Upper lobe of left lung (tissue), 6 donors: ENCODE data around the gene ZNF593. TPM values are rescaled to one million over a fixed set of nuclear protein-coding genes. Genes with fewer than 3 reads are reported as not detected.

ENCODE experiments used
- ATAC-seq, 2 donors: fragments of 200-7000 bp; cut with Tn5 transposase; one replicate each; pipeline ENCODE4 v1.9.1; 2022; ENCODE audit warnings: mild to moderate bottlenecking in 2 of 2, moderate library complexity in 2 of 2; ENCODE audit not compliant: low FRiP score in 2 of 2
- DNase-seq, 2 donors: peaks; one replicate each; pipeline ENCODE4 v3.0.0-alpha.2; 2019 to 2020
- H3K27ac ChIP-seq, 4 donors: fragments of 200-600 bp; sonication (generic); one replicate each; pipeline ENCODE4 v1.5.1; 2016 to 2019
- H3K27me3 ChIP-seq, 4 donors: fragments of 200-600 bp; sonication (generic); one replicate each; pipeline ENCODE4 v1.5.1; 2017 to 2019
- H3K36me3 ChIP-seq, 4 donors: fragments of 200-600 bp; sonication (generic); one replicate each; pipeline ENCODE4 v1.5.1; 2016 to 2019
- H3K4me1 ChIP-seq, 4 donors: fragments of 200-600 bp; sonication (generic); one replicate each; pipeline ENCODE4 v1.5.1; 2018 to 2019
- H3K4me3 ChIP-seq, 4 donors: fragments of 200-600 bp; sonication (generic); one replicate each; pipeline ENCODE4 v1.5.1; 2017 to 2019; ENCODE audit warnings: mild to moderate bottlenecking in 2 of 4, moderate library complexity in 1 of 4
- H3K9me3 ChIP-seq, 4 donors: fragments of 200-600 bp; sonication (generic); one replicate each; pipeline ENCODE4 v1.5.1; 2018 to 2019
- CTCF ChIP-seq, 6 experiments: fragments of 450-650 bp in 4 of 6; fragments of 200-600 bp in 2 of 6; sonication (generic) in 2 of 6; IDR thresholded peaks; one replicate each; pipeline ENCODE4 v1.5.1; 2016 to 2019; ENCODE audit warnings: antibody characterized with exemption in 6 of 6
- EP300 ChIP-seq, 4 donors: sonication (generic); formaldehyde crosslinking; IDR thresholded peaks; one replicate each; pipeline ENCODE4 v1.5.1; 2017; ENCODE audit warnings: antibody characterized with exemption in 4 of 4, control low read depth in 2 of 4
- POLR2A ChIP-seq, 4 donors: fragments of 450-650 bp; IDR thresholded peaks; one replicate each; pipeline ENCODE4 v1.5.1; 2016 to 2017; ENCODE audit warnings: antibody characterized with exemption in 4 of 4, mild to moderate bottlenecking in 2 of 4
- POLR2AphosphoS5 ChIP-seq, 2 donors: sonication (generic); formaldehyde crosslinking; IDR thresholded peaks; one replicate each; pipeline ENCODE4 v1.5.1; 2017; ENCODE audit warnings: antibody characterized with exemption in 2 of 2
- WGBS, 2 donors: methylation state at CpG; one replicate each; pipeline ENCODE4 v1.1.5; 2017 to 2018; 5-methylcytosine and 5-hydroxymethylcytosine counted together
- total RNA-seq, 6 donors: library from RNA; depleted of rRNA in 4 of 6; stranded (reverse); fragments of >200 nt in 4 of 6; gene quantifications; one replicate each; pipeline versions ENCODE4 v1.1.0 to v1.2.1, GENCODE V29; 2016 to 2021
- donor health status: DM: no; HTN: no; CAD: no; lungs with moderate emphysema.
- donor health status: DM: no; HTN: yes; CAD: no; lungs with severe emphysema.

ZNF593 gene
- total RNA-seq, 6 donors from 2014 or later: 9.8 to 46.5 (median 29.2) TPM

- Histone ChIP-seq H3K27ac (no peak overlapping the region), H3K4me1 (peaks cover 0 to 8% (median 2%) of the 10 kb centered on the region in 4 donors), H3K36me3 (peaks cover 0 to 26% (median 11%) of the 10 kb centered on the region in 4 donors), H3K27me3 (no peaks in the 10 kb centered on the region), H3K9me3 (no peaks in the 10 kb centered on the region), H3K4me3 (no peak overlapping the region)
- DNase-seq: no peak
- ATAC-seq: no peak
- WGBS, 2 donors: 77 to 88% methylated on average over 8 of the region's 9 CpGs
- TF ChIP-seq POLR2A (IDR thresholded peaks at IDR 0.05): no peak
- TF ChIP-seq POLR2AphosphoS5 (IDR thresholded peaks at IDR 0.05): no peak
- no peak for TF ChIP-seq EP300 (IDR thresholded peaks at IDR 0.05)
- TF ChIP-seq CTCF (IDR thresholded peaks at IDR 0.05): no peak
Measured at GRCh38 chr1:26181586-26182382, 12.1 kb downstream of the ZNF593 start.

GRCh38 chr1:26182383-26182696 lies 12.6 kb downstream of the ZNF593 start:
- TF ChIP-seq POLR2A (IDR thresholded peaks at IDR 0.05) (no peak), EP300 (IDR thresholded peaks at IDR 0.05) (no peak), POLR2AphosphoS5 (IDR thresholded peaks at IDR 0.05) (no peak), CTCF (IDR thresholded peaks at IDR 0.05) (no peak)
- no peaks in the 10 kb centered on the region for H3K9me3 ChIP-seq
- peak in 1 of 2 donors; percentile 9 for ATAC-seq
- H3K27me3 ChIP-seq: no peaks in the 10 kb centered on the region
- peaks cover 0 to 8% (median 2%) of the 10 kb centered on the region in 4 donors for H3K4me1 ChIP-seq
- H3K4me3 ChIP-seq: no peak overlapping the region
- 84 to 93% methylated on average over 3 to 7 of the region's 7 CpGs for WGBS, 2 donors
- H3K27ac ChIP-seq: no peak overlapping the region
- H3K36me3 ChIP-seq: peaks cover 0 to 26% (median 11%) of the 10 kb centered on the region in 4 donors
- DNase-seq: no peak

GRCh38 chr1:26184086-26184485 lies 14.4 kb downstream of the ZNF593 start:
- TF ChIP-seq CTCF (IDR thresholded peaks at IDR 0.05) (no peak), POLR2A (IDR thresholded peaks at IDR 0.05) (no peak), EP300 (IDR thresholded peaks at IDR 0.05) (no peak), POLR2AphosphoS5 (IDR thresholded peaks at IDR 0.05) (no peak)
- no peaks in the 10 kb centered on the region for H3K9me3 ChIP-seq
- H3K4me3 ChIP-seq: no peak overlapping the region
- H3K4me1 ChIP-seq: no peaks in the 10 kb centered on the region
- WGBS, 2 donors: 94 to 97% methylated on average over 7 of the region's 7 CpGs
- H3K27me3 ChIP-seq: no peaks in the 10 kb centered on the region
- ATAC-seq (no peak), DNase-seq (no peak)
- peaks cover 0 to 30% (median 13%) of the 10 kb centered on the region in 4 donors for H3K36me3 ChIP-seq
- no peak overlapping the region for H3K27ac ChIP-seq

- no peaks in the 10 kb centered on the region for H3K4me1 ChIP-seq
- 96 to 98% methylated on average over 8 to 18 of the region's 21 CpGs for WGBS, 2 donors
- H3K9me3 ChIP-seq: no peaks in the 10 kb centered on the region
- peak in 1 of 2 donors; percentile 84 for DNase-seq
- no peak for ATAC-seq
- no peak overlapping the region for H3K27ac ChIP-seq
- no peaks in the 10 kb centered on the region for H3K27me3 ChIP-seq
- H3K4me3 ChIP-seq: no peak overlapping the region
- no peak for TF ChIP-seq EP300 (IDR thresholded peaks at IDR 0.05)
- H3K36me3 ChIP-seq: peaks cover 0 to 30% (median 15%) of the 10 kb centered on the region in 4 donors
Measured at GRCh38 chr1:26184883-26185282, 15.2 kb downstream of the ZNF593 start.

- Histone ChIP-seq H3K36me3 (peaks cover 0 to 22% (median 5%) of the 10 kb centered on the region in 4 donors), H3K27me3 (no peaks in the 10 kb centered on the region), H3K27ac (no peak overlapping the region), H3K4me1 (no peaks in the 10 kb centered on the region), H3K9me3 (no peaks in the 10 kb centered on the region), H3K4me3 (no peak overlapping the region)
- no peak for ATAC-seq
- 93 to 96% methylated on average over 6 of the region's 6 CpGs for WGBS, 2 donors
- no peak for DNase-seq
- TF ChIP-seq EP300 (IDR thresholded peaks at IDR 0.05) (no peak), POLR2AphosphoS5 (IDR thresholded peaks at IDR 0.05) (no peak), CTCF (IDR thresholded peaks at IDR 0.05) (no peak), POLR2A (IDR thresholded peaks at IDR 0.05) (no peak)
Measured at GRCh38 chr1:26187882-26188281, 18.2 kb downstream of the ZNF593 start.
